HEK293T (cell line): ENCODE measurements around the gene SCYGR7.
A peak's percentile ranks its signal among the peaks of the same experiment; 100 is the strongest.
"Not testable (repeated sequence)": the region's sequence is repeated elsewhere in the genome, so short reads cannot be mapped to it uniquely, and the experiment has no call there.

Experiments
- CTCF ChIA-PET: fragments of 350-600 bp; formaldehyde crosslinking; extraction: SDS; loops from one replicate; lab custom pipeline; 2021; ENCODE audit warnings: antibody characterized with exemption, inconsistent platforms; lab: Yijun Ruan, JAX
- POLR2A ChIA-PET: fragments of 350-600 bp; formaldehyde crosslinking; extraction: SDS; loops from one replicate; lab custom pipeline; 2020; ENCODE audit warnings: antibody characterized with exemption, inconsistent platforms; lab: Yijun Ruan, JAX
- DNase-seq: peaks from one replicate; pipeline ENCODE4 v3.0.0; 2012; ENCODE audit warnings: mixed read lengths; ENCODE audit errors: extremely low spot score
- ARNT ChIP-seq: fragments of 450-650 bp; IDR thresholded peaks from 2 replicates; pipeline ENCODE4 v1.6.1; 2017; ENCODE audit warnings: mild to moderate bottlenecking
- BHLHE40 ChIP-seq: fragments of 450-650 bp; IDR thresholded peaks from 2 replicates; pipeline ENCODE4 v1.6.1; 2016; ENCODE audit warnings: mild to moderate bottlenecking, moderate library complexity, borderline replicate concordance
- CTBP1 ChIP-seq: fragments of 450-650 bp; IDR thresholded peaks from 2 replicates; pipeline ENCODE4 v1.6.1; 2016; ENCODE audit warnings: borderline replicate concordance
- ELF4 ChIP-seq: fragments of 450-650 bp; IDR thresholded peaks from 2 replicates; pipeline ENCODE4 v1.6.1; 2017; ENCODE audit warnings: antibody characterized with exemption
- FOXA1 ChIP-seq: fragments of 450-650 bp; IDR thresholded peaks from 2 replicates; pipeline ENCODE4 v1.6.1; 2016; ENCODE audit warnings: mild to moderate bottlenecking
- FOXK2 ChIP-seq: fragments of 450-650 bp; IDR thresholded peaks from 2 replicates; pipeline ENCODE4 v1.6.1; 2016; ENCODE audit warnings: mild to moderate bottlenecking
- FOXM1 ChIP-seq: fragments of 450-650 bp; IDR thresholded peaks from 2 replicates; pipeline ENCODE4 v1.6.1; 2017; ENCODE audit warnings: mild to moderate bottlenecking, borderline replicate concordance
- HDGF ChIP-seq: fragments of 450-650 bp; IDR thresholded peaks from 2 replicates; pipeline ENCODE4 v1.6.1; 2017; ENCODE audit warnings: antibody characterized with exemption, borderline replicate concordance
- L3MBTL2 ChIP-seq: fragments of 450-650 bp; conservative IDR thresholded peaks from 2 replicates; pipeline ENCODE4 v1.6.1; 2016; ENCODE audit warnings: mild to moderate bottlenecking
- LEF1 ChIP-seq: fragments of 450-650 bp; IDR thresholded peaks from 2 replicates; pipeline ENCODE4 v1.6.1; 2017; ENCODE audit warnings: mild to moderate bottlenecking, borderline replicate concordance
- NFRKB ChIP-seq: fragments of 450-650 bp; IDR thresholded peaks from 2 replicates; pipeline ENCODE4 v1.6.1; 2016; ENCODE audit warnings: mild to moderate bottlenecking, moderate library complexity
- SP1 ChIP-seq: fragments of 450-650 bp; IDR thresholded peaks from 2 replicates; pipeline ENCODE4 v1.6.1; 2017
- SUZ12 ChIP-seq: fragments of 450-650 bp; IDR thresholded peaks from 2 replicates; pipeline ENCODE4 v1.6.1; 2016; ENCODE audit warnings: mild to moderate bottlenecking
- TARDBP ChIP-seq: fragments of 450-650 bp; IDR thresholded peaks from 2 replicates; pipeline ENCODE4 v1.6.1; 2016
- ZNF384 ChIP-seq: fragments of 450-650 bp; IDR thresholded peaks from 2 replicates; pipeline ENCODE4 v1.6.1; 2016
- TF ChIP-seq, protein P1 (sequence below): fragments of 450-650 bp; IDR thresholded peaks from 2 replicates; pipeline ENCODE4 v1.6.1; 2016

SCYGR7 gene

DNA sequence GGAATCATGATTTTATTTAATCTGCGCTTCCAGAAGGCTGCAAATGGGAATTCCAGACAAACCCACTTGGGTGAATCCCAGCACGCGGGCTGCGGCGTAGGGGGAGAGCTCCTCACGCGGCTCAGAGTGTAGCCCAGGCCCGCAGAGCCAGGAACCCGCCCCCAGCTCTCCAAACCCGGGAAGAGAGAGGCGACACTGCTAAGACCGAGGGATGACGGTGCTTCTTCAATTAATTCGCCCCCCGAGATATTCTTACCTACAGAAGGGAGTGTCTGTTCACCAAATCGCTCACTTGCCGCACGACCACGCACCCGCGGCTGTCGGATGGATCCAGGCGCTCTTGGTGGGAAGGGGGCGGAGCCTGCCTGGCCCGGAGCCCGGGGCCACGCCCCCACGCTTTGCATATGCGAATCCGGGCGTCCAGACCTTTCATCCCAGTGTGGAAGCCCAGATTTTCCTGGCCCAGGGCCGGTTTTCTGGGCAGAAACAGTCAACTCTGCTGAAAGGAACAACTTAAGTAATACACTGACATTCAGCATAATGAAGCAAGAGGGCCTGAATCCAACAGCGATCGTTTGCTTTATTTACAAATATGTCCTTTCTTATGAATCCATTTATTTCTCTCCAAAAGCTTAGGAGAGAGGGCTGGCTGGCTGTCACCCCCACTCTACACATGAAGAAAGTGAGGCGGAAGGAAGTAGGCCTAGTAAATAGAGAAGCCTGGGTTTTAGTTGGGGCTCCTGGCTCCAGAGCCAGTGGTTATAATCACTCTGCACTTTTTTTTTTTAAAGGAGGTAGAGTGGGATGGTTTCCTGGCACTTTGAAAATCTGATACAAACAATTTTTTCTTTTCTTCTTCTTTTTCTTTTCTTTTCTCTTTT is 10.2 kb upstream of the SCYGR7 start, which contains the start of gene SLC19A3:
TSS of gene SLC19A3 (minus strand) at position 342 of the 881 bp plus-strand sequence. CDS start 15,710 bp downstream, outside the sequence.
- CTCF ChIA-PET, result no interaction called here
- POLR2A ChIA-PET, result no interaction called here
- peak; percentile 66 for DNase-seq
- no peak for TF ChIP-seq ZNF384
- TF ChIP-seq SP1, result no peak
- no peak for TF ChIP-seq FOXK2
- TF ChIP-seq ARNT, result no peak
- no peak for TF ChIP-seq ELF4
- TF ChIP-seq FOXA1, result no peak
- TF ChIP-seq CTBP1, result no peak
- no peak for TF ChIP-seq HDGF
- TF ChIP-seq NFRKB, result no peak
- TF ChIP-seq TARDBP, result no peak
- TF ChIP-seq L3MBTL2, result no peak
- TF ChIP-seq SUZ12, result no peak
- no peak for TF ChIP-seq LEF1
- TF ChIP-seq BHLHE40, result no peak
- TF ChIP-seq FOXM1, result no peak
- TF ChIP-seq, protein P1, sequence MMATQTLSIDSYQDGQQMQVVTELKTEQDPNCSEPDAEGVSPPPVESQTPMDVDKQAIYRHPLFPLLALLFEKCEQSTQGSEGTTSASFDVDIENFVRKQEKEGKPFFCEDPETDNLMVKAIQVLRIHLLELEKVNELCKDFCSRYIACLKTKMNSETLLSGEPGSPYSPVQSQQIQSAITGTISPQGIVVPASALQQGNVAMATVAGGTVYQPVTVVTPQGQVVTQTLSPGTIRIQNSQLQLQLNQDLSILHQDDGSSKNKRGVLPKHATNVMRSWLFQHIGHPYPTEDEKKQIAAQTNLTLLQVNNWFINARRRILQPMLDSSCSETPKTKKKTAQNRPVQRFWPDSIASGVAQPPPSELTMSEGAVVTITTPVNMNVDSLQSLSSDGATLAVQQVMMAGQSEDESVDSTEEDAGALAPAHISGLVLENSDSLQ, result no peak

DNA sequence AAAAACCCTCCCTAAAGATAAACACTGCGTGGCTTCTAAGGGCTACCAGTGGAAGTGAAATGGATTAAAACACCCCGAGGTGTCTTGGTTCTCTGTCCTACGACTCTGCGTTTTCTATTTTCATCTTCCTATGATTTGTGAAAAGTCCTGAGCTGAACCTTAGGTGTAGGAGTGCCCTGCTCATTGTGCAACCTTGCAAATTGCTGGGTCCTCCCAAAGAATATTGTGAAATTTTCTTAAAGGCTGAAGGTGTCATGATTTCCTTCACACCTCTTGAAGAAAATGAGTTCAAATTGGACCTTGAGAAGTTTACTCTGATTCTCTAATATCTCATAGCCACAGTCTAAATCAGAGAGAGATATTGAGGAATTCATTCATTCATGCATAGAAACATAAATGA is 8.5 kb upstream of the SCYGR7 start:
- POLR2A ChIA-PET, result no interaction called here
- CTCF ChIA-PET, result interaction anchor here (0.6 kb wide), 1 partner anchor 62 kb away, joined by 3 read pairs; no protein-coding TSS in a partner anchor
- DNase-seq, result no peak
- TF ChIP-seq HDGF (no peak), ZNF384 (no peak), SP1 (no peak), ELF4 (no peak), FOXA1 (no peak), BHLHE40 (no peak), TARDBP (no peak), FOXK2 (no peak), LEF1 (no peak), SUZ12 (no peak), FOXM1 (no peak), NFRKB (no peak), L3MBTL2 (no peak), CTBP1 (no peak)
- TF ChIP-seq, protein P1, result no peak

DNA sequence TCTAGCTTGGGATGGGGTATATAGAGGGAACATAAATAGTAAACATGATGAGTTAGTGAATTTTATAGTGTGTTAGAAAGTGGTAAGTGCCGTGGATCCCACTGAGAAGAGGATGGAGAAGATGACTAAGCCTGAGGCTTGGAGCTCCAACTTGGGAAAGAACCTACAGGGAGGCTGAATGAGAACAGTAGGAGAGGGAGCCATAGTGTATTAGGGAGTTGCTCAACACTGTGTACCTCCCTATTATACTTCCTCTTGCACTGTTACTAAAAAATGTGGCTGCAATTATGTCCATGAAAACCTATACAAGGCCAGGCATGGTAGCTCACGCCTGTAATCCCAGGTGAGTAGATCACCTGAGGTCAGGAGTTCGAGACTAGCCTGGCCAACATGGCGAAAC is 7.5 kb upstream of the SCYGR7 start:
- ChIA-PET POLR2A (no interaction called here), CTCF (no interaction called here)
- TF ChIP-seq NFRKB, result no peak
- DNase-seq, result no peak

DNA sequence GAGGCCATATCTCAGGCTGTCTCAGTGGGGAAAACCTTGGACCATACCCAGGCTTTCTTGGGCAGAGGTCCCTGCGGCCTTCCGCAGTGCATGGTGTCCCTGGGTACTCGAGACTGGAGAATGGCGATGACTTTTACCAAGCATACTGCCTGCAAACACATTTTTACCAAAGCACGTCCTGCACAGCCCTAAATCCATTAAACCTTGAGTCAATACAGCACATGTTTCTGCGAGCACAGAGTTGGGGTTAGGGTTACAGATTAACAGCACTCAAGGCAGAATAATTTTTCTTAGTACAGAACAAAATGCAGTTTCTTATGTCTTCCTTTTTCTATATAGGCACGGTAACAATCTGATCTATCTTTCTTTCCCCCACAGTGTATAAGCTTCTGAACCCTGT is 5.3 kb upstream of the SCYGR7 start:
- CTCF ChIA-PET, POLR2A ChIA-PET, DNase-seq: not testable (repeated sequence)

DNA sequence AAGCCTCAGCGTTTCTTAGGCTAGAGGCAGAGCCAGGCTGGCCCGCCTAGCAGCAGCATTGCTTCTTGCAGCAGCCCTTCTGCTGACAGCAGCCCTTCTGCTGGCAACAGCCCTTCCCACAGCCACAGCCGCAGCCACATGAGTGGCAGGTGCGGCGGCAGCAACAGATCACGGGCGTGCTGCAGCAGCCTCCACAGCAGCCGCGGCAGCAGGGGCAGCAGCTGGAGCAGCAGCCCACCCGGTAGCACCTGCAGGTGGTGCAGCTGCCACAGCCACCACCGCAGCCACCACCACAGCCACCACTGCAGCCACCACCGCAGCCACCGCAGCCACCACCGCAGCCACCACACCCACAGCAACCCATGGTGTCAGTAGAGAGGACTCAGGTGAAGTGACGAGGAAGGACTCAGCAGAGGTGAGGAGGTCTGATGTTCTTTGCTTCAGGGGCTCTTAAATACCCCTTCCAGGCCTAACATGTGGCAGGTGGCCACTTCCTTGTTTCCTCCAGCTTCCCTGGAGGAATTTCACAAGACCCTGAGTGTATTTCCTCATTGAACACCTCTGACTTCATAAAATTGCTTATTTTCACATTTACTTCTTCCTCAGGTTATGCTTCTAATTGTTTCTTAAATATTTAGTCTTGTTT is 3.6 kb upstream of the SCYGR7 start, which contains the start of gene SCYGR6:
TSS of gene SCYGR6 (minus strand) at position 364 of the 646 bp plus-strand sequence. CDS start at position 364, 0 bp downstream.
- ChIA-PET CTCF (no interaction called here), POLR2A (no interaction called here)
- DNase-seq, result no peak
- TF ChIP-seq CTBP1 (no peak), NFRKB (no peak), L3MBTL2 (no peak), ZNF384 (no peak), ELF4 (no peak), TARDBP (no peak), SP1 (no peak), LEF1 (no peak), FOXM1 (no peak), BHLHE40 (no peak)

DNA sequence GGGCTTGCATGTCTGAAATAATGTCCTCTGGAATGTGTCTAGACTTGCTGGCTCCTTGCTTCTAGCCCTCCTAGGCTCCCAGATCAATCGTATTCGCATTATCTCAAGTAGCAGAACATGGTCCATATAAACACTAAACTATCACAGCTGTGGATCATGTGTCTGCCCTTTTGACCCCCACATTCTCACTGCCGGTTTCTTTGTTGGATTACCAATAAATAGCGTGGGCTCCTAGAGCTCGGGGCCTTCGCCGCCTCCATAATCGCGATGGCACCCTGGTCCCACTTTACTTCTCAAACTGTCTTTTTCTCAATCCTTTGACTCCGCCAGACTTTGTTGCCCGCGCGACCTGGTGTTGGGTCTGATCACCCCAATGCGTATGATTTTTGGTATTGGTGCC is 11.2 kb downstream of the SCYGR7 start:
- POLR2A ChIA-PET, result no interaction called here
- DNase-seq, result no peak
- TF ChIP-seq ARNT, result no peak
- TF ChIP-seq NFRKB, result no peak
- no peak for TF ChIP-seq BHLHE40
- TF ChIP-seq LEF1, result no peak
- no peak for TF ChIP-seq ELF4
- TF ChIP-seq HDGF, result no peak
- no peak for TF ChIP-seq FOXM1
- no peak for TF ChIP-seq FOXK2
- no peak for TF ChIP-seq FOXA1
- no peak for TF ChIP-seq SUZ12
- no peak for TF ChIP-seq SP1
- TF ChIP-seq ZNF384, result no peak
- no peak for TF ChIP-seq CTBP1
- TF ChIP-seq, protein P1, result no peak
- no peak for TF ChIP-seq L3MBTL2
- no peak for TF ChIP-seq TARDBP
- CTCF ChIA-PET, result interaction anchor here (0.6 to 1.4 kb wide), 4 partner anchors 23 to 692 kb away, joined by 3 to 4 read pairs (median 4); no protein-coding TSS in a partner anchor
